GM18502 (cell line): ENCODE measurements around the gene HS6ST1.
"Not testable (repeated sequence)": the region's sequence is repeated elsewhere in the genome, so short reads cannot be mapped to it uniquely, and the experiment has no call there.

Experiments used
- ATAC-seq: cut with Tn5 transposase; IDR thresholded peaks from one replicate; pipeline ENCODE4 v1.9.1; 2021; ENCODE audit warnings: mild to moderate bottlenecking; ENCODE audit not compliant: unreplicated experiment, poor library complexity

The HS6ST1 gene

GRCh38 chr2:128252501-128252900 is 66.2 kb downstream of the HS6ST1 start:
- no peak for ATAC-seq

GRCh38 chr2:128252086-128252485 is 66.6 kb downstream of the HS6ST1 start:
- ATAC-seq: not testable (repeated sequence)

GRCh38 chr2:128250229-128251025 is 68.2 kb downstream of the HS6ST1 start:
- ATAC-seq: no peak

GRCh38 chr2:128249555-128249954 is 69.1 kb downstream of the HS6ST1 start:
- ATAC-seq: no peak

- no peak for ATAC-seq
These were observed 72.9 kb downstream of the HS6ST1 start for GRCh38 chr2:128245813-128246212.

- no peak for ATAC-seq
These were observed 76.8 kb downstream of the HS6ST1 start for GRCh38 chr2:128241896-128242295.

- ATAC-seq: no peak
These were observed 80.6 kb downstream of the HS6ST1 start for GRCh38 chr2:128237911-128238697.

- ATAC-seq: no peak
These were observed 81.6 kb downstream of the HS6ST1 start for GRCh38 chr2:128237081-128237534.

GRCh38 chr2:128236491-128237035 is 82.1 kb downstream of the HS6ST1 start:
- ATAC-seq: no peak

GRCh38 chr2:128235581-128235980 is 83.1 kb downstream of the HS6ST1 start:
- ATAC-seq: no peak

- no peak for ATAC-seq
These were observed 84.1 kb downstream of the HS6ST1 start for GRCh38 chr2:128234613-128235012.

- no peak for ATAC-seq
These were observed 84.8 kb downstream of the HS6ST1 start for GRCh38 chr2:128233790-128234395.

- ATAC-seq: peak; percentile 98
These were observed 85.5 kb downstream of the HS6ST1 start for GRCh38 chr2:128232965-128233789.

- no peak for ATAC-seq
These were observed 89.8 kb downstream of the HS6ST1 start for GRCh38 chr2:128228894-128229293.

- ATAC-seq: no peak
These were observed 90.8 kb downstream of the HS6ST1 start for GRCh38 chr2:128227862-128228261.

GRCh38 chr2:128219891-128220290 is 98.8 kb downstream of the HS6ST1 start:
- ATAC-seq: no peak

- ATAC-seq: no peak
These were observed 101.0 kb downstream of the HS6ST1 start for GRCh38 chr2:128217671-128218070.

GRCh38 chr2:128215897-128216642 is 102.6 kb downstream of the HS6ST1 start:
- no peak for ATAC-seq
